Heart right ventricle (tissue), 16 donors: ENCODE data around the gene ITIH5. TPM values are rescaled to one million over a fixed set of nuclear protein-coding genes. Genes with fewer than 3 reads are reported as not detected.

ENCODE experiments used
- ATAC-seq, 8 donors: fragments of 200-7000 bp; cut with Tn5 transposase; one replicate each; pipeline ENCODE4 v1.9.1; 2020; ENCODE audit warnings: mild to moderate bottlenecking in 8 of 8, moderate library complexity in 8 of 8, moderate number of reproducible peaks in 1 of 8
- DNase-seq, 2 donors: peaks; one replicate each; pipeline ENCODE4 v3.0.0-alpha.2; 2020
- H3K27ac ChIP-seq, 10 donors: fragments of 200-600 bp; sonication (generic) in 2 of 10; one replicate each; pipeline versions ENCODE4 v1.5.0 to v1.8.0; 2020 to 2022; ENCODE audit warnings: mild to moderate bottlenecking in 3 of 10
- H3K27me3 ChIP-seq, 7 donors: fragments of 200-600 bp; one replicate each; pipeline ENCODE4 v1.8.0; 2021 to 2022; ENCODE audit warnings: mild to moderate bottlenecking in 2 of 7
- H3K36me3 ChIP-seq, 9 donors: fragments of 200-600 bp; sonication (generic) in 1 of 9; one replicate each; pipeline versions ENCODE4 v1.5.0 to v1.8.0; 2020 to 2022; ENCODE audit warnings: mild to moderate bottlenecking in 2 of 9
- H3K4me1 ChIP-seq, 9 donors: fragments of 200-600 bp; sonication (generic) in 1 of 9; one replicate each; pipeline versions ENCODE4 v1.5.0 to v1.8.0; 2020 to 2022; ENCODE audit warnings: mild to moderate bottlenecking in 4 of 9
- H3K4me3 ChIP-seq, 10 donors: fragments of 200-600 bp; sonication (generic) in 2 of 10; one replicate each; pipeline versions ENCODE4 v1.5.0 to v1.8.0; 2020 to 2022; ENCODE audit warnings: mild to moderate bottlenecking in 7 of 10, moderate library complexity in 2 of 10
- H3K9me3 ChIP-seq, 11 donors: fragments of 200-600 bp in 10 of 11; sonication (generic) in 2 of 11; one replicate each; pipeline versions ENCODE4 v1.5.0 to v1.8.0; 2013 to 2022; ENCODE audit warnings: mild to moderate bottlenecking in 2 of 11, control low read depth in 1 of 11, moderate library complexity in 1 of 11
- CTCF ChIP-seq, 9 donors: fragments of 200-600 bp; sonication (generic) in 2 of 9; IDR thresholded peaks; one replicate each; pipeline versions ENCODE4 v1.5.0 to v1.8.0; 2021 to 2022; ENCODE audit warnings: antibody characterized with exemption in 9 of 9, mild to moderate bottlenecking in 5 of 9, moderate library complexity in 1 of 9
- WGBS, 2 donors: extraction: QIAGEN DNeasy Blood & Tissue Kit; methylation state at CpG; one replicate each; pipeline ENCODE4 v1.1.7; 2013; ENCODE audit warnings: inconsistent platforms in 1 of 2; 5-methylcytosine and 5-hydroxymethylcytosine counted together
- intact Hi-C, 10 donors: fragments of 100-400 bp; cut with DNase I; formaldehyde crosslinking; loops; one replicate each; pipeline versions ENCODE4 v1.11.1 to v1.14.2; 2022
- polyA plus RNA-seq, 2 donors: library from polyadenylated mRNA; stranded (reverse); fragments of 200-250 nt; gene quantifications; one replicate each; pipeline ENCODE4 v1.2.3, GENCODE V29; 2013
- total RNA-seq, 10 donors: library from RNA; stranded (reverse); fragmentation: NEBNext Ultra II Directional in 3 of 10; extraction: Animal tissue kit (Norgen Biotek cat#: 25700) in 3 of 10; gene quantifications; one replicate each; pipeline versions ENCODE4 v1.2.1 to v1.2.4, GENCODE V29; 2021 to 2023
- donor health status: Arrhythmogenic right ventricular cardiomyopathy.
- donor health status: ischemic (EF 13 %, LVEDD 7.1; RV severe dilation, severe dysfunction).
- donor health status: healthy with polysubstance abuse.
- donor health status: DM: no; HTN: yes; CAD: no.
- donor health status: DM: no; HTN: no; CAD: no.
- donor health status: ischemic (EF 25% LVEDD 6.9; RV normal size, moderate dysfunction).
- donor health status: ischemic (EF 25% LVEDD 5.7; RV mildly dilated, moderate dysfunction).
- donor health status: healthy.
- donor health status: DM: yes; HTN: yes; CAD: no.
- donor health status: Ischemic cardiomyopathy.
- donor health status: ischemic (EF 35%, LVEDD 5.7; RV mildly dilated, moderate dysfunction).
- donor health status: nonischemic (EF 11% LVEDD 7.7; RV severe dilation, severe dysfunction).
- donor health status: DM: yes; HTN: yes; CAD: no.
- donor health status: PGD.
- donor health status: ischemic (EF 29% LVEDD 5.4; RV normal size, mild dysfunction).
- donor health status: nonischemic (EF 23%, LVEDD 6.1; RV moderate dilation, normal function).

Gene ITIH5
- total and polyA plus RNA-seq, 12 donors, result 2.8 to 21.3 (median 12.2) TPM

GRCh38 chr10:7647062-7647664 lies 19.6 kb downstream of the ITIH5 start:
- H3K27ac ChIP-seq, result no peak overlapping the region
- H3K36me3 ChIP-seq, result no peaks in the 10 kb centered on the region
- ATAC-seq (no peak), DNase-seq (no peak)
- peaks cover 0 to 30% (median 15%) of the 10 kb centered on the region in 9 donors for H3K4me1 ChIP-seq
- peaks cover 0 to 9% (median 0%) of the 10 kb centered on the region in 11 donors for H3K9me3 ChIP-seq
- peaks cover 0 to 3% (median 0%) of the 10 kb centered on the region in 7 donors for H3K27me3 ChIP-seq
- intact Hi-C loops, result no loop called here
- H3K4me3 ChIP-seq, result no peak overlapping the region
- 79 to 83% methylated on average over 4 of the region's 4 CpGs for WGBS, 2 donors
- no peak for TF ChIP-seq CTCF (IDR thresholded peaks at IDR 0.05)

- Histone ChIP-seq H3K36me3 (peaks cover 0 to 38% (median 0%) of the 10 kb centered on the region in 9 donors), H3K27ac (peak overlapping the region in 2 of 10 donors; percentile 15 to 27), H3K4me3 (no peak overlapping the region), H3K4me1 (peaks cover 0 to 1% (median 0%) of the 10 kb centered on the region in 9 donors), H3K9me3 (peaks cover 0 to 15% (median 0%) of the 10 kb centered on the region in 11 donors), H3K27me3 (no peaks in the 10 kb centered on the region)
- intact Hi-C loops, result no loop called here
- WGBS, 2 donors, result 76 to 85% methylated on average over 5 of the region's 5 CpGs
- DNase-seq (no peak), ATAC-seq (peak in 4 of 8 donors; percentile 33 to 63 (median 49))
- no peak for TF ChIP-seq CTCF (IDR thresholded peaks at IDR 0.05)
Observed at GRCh38 chr10:7642491-7643011, 24.2 kb downstream of the ITIH5 start.

- Histone ChIP-seq H3K27ac (peak overlapping the region in 5 of 10 donors; percentile 44 to 71 (median 64)), H3K27me3 (no peaks in the 10 kb centered on the region), H3K36me3 (peaks cover 0 to 40% (median 0%) of the 10 kb centered on the region in 9 donors), H3K4me1 (peaks cover 0 to 14% (median 0%) of the 10 kb centered on the region in 9 donors), H3K4me3 (no peak overlapping the region), H3K9me3 (peaks cover 0 to 9% (median 0%) of the 10 kb centered on the region in 11 donors)
- ATAC-seq, result no peak
- TF ChIP-seq CTCF (IDR thresholded peaks at IDR 0.05), result no peak
- no peak for DNase-seq
- intact Hi-C loops, result no loop called here
- 85 to 87% methylated on average over 7 of the region's 7 CpGs for WGBS, 2 donors
Observed at GRCh38 chr10:7635408-7636125, 31.2 kb downstream of the ITIH5 start.

- no peak for TF ChIP-seq CTCF (IDR thresholded peaks at IDR 0.05)
- ATAC-seq, result peak in 7 of 8 donors; percentile 47 to 88 (median 80)
- H3K27me3 ChIP-seq, result no peaks in the 10 kb centered on the region
- peak in 1 of 2 donors; percentile 47 for DNase-seq
- peak overlapping the region in 9 of 10 donors; percentile 32 to 71 (median 58) for H3K27ac ChIP-seq
- no peak overlapping the region for H3K4me3 ChIP-seq
- H3K36me3 ChIP-seq, result peaks cover 0 to 27% (median 0%) of the 10 kb centered on the region in 9 donors
- intact Hi-C loops, result no loop called here
- peaks cover 0 to 14% (median 0%) of the 10 kb centered on the region in 9 donors for H3K4me1 ChIP-seq
- WGBS, 2 donors, result 62 to 73% methylated on average over 10 of the region's 10 CpGs
- peaks cover 0 to 9% (median 0%) of the 10 kb centered on the region in 11 donors for H3K9me3 ChIP-seq
Observed at GRCh38 chr10:7634142-7634894, 32.4 kb downstream of the ITIH5 start.
